Aortic smooth muscle cell (primary cell): ENCODE measurements around the gene AP3S2. TPM values are rescaled to one million over a fixed set of nuclear protein-coding genes. Genes with fewer than 3 reads are reported as not detected.

Experiments used
- total RNA-seq: library from RNA; depleted of rRNA; stranded (reverse); fragments of >200 nt; gene quantifications from 2 replicates; pipeline ENCODE4 v1.2.3, GENCODE V29; 2014

AP3S2 gene
- total RNA-seq = 59.3 and 63.9 TPM in 2 replicates

DNA sequence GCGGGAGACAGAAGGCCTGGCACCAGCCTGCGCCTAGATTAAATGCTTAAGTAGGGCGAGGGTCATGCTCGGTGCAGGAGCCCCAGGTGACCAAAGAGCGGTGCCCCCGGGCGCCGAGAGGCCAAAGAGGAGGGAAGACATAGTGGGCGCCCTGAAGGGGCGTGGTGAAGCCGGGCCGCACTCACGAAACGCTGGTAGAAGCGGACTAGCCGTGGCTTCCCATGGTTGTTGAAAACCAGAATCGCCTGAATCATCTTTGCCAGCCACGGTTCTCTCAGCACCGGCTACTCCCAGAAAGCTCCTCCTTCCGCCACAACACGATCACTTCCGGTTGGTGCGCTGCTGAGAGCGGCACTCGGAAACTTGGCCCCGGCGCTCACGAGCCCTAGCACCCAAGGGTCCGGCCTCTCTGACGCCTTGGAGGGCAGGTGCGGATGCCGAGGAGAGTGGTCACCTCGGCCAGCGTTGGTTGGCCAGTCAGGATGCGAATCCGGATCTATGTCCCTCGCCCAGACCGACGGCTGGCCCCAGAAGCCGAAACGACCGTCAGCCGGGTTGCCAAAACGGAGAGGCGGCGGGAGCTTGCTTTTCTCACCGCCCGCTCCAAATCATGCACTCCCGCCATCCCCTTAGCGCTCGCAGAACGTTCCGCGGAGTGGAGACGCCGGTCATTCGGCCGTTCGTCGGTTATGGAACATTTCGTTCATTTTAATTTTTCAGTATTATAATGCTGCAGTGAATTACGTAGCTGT is at the start of gene AP3S2:
Gene AP3S2 (minus strand): TSS at position 299 of the 752 bp plus-strand sequence. CDS start 45 bp downstream, at position 254.

GRCh38 chr15:89912674-89913396 is 19.0 kb upstream of the AP3S2 start, which contains the start of gene ARPIN:
Gene ARPIN, minus strand, starts transcription at chr15:89912952. Its CDS starts 117 bp downstream, at chr15:89912835.

Other genes starting within 250 kb of the AP3S2 start
- 16.4 and 19.0 TPM in 2 replicates for gene KIF7, start 238.5 kb downstream of the AP3S2 start, total RNA-seq
- gene PLIN1, start 214.6 kb downstream of the AP3S2 start, total RNA-seq = 0.12 and 0.26 TPM in 2 replicates
- gene PEX11A, start 203.2 kb downstream of the AP3S2 start, total RNA-seq = 5.9 and 8.1 TPM in 2 replicates
- gene WDR93, start 203.2 kb downstream of the AP3S2 start, total RNA-seq = under 0.01 and 0.06 TPM in 2 replicates
- gene MESP1, start 142.7 kb downstream of the AP3S2 start, total RNA-seq = 0.37 and 0.53 TPM in 2 replicates
- gene MESP2, start 117.7 kb downstream of the AP3S2 start, total RNA-seq = 0.25 and 0.53 TPM in 2 replicates
- gene ANPEP, start 79.1 kb downstream of the AP3S2 start, total RNA-seq = 39.6 and 42.7 TPM in 2 replicates
- 15.2 and 15.5 TPM in 2 replicates for gene ARPIN, start 19.0 kb upstream of the AP3S2 start, total RNA-seq
- 5.5 and 6.9 TPM in 2 replicates for gene ZNF710, start 107.3 kb upstream of the AP3S2 start, total RNA-seq
- 40.4 and 50.1 TPM in 2 replicates for gene IDH2, start 208.5 kb upstream of the AP3S2 start, total RNA-seq